ENCODE measurements around the gene TXLNB.

DNA sequence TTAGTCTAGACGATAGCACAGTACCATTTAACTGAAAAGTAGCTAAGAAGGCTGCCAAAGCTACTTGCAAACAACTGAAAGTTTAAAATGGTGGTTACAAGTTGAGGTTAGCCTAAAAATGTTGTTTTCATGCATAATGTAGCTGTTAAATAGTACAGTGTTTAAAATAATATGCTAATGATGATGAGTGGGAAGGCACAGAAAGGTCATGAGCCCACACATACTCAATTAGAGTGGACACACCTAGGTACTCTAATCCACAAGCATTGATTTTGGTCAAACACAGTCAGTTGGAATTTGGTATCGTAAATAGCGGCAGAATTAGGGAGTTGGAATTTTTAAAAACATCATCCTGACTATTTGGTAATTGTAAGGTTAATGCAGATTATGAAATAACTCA, 7.0 kb downstream of the TXLNB start:
- TF ChIP-seq POLR2A (IDR thresholded peaks at IDR 0.05), result no peak
- TF ChIP-seq POLR2AphosphoS5 (IDR thresholded peaks at IDR 0.05), result no peak
- no peak for TF ChIP-seq CTCF (IDR thresholded peaks at IDR 0.05)

Measured in prostate gland (tissue), 2 donors.